GM19452 (cell line): ENCODE data around the gene TRAPPC2.
"Not testable (repeated sequence)": the region's sequence is repeated elsewhere in the genome, so short reads cannot be mapped to it uniquely, and the experiment has no call there.

Experiments used
- ATAC-seq: cut with Tn5 transposase; IDR thresholded peaks from one replicate; pipeline ENCODE4 v1.9.1; 2021; ENCODE audit not compliant: unreplicated experiment

TRAPPC2 gene

DNA sequence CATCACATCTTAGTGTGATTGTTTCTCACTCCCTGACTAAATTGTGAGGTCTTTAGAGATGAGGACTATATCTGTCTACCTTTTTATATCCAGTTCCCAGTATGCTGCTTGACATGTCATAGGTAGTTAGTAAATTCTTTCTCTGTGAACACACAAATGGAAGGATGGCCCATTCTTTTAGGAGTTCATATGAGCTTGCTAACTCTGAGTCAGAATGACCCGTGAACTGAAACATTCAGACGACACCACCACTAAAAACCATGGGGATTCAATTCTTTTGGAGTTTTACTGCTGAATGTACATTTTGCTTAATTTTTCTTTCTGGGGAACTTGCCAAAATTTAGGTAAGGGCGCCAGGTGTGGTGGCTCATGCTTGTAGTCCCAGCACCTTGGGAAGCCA lies 14.1 kb upstream of the TRAPPC2 start:
- ATAC-seq = no peak

DNA sequence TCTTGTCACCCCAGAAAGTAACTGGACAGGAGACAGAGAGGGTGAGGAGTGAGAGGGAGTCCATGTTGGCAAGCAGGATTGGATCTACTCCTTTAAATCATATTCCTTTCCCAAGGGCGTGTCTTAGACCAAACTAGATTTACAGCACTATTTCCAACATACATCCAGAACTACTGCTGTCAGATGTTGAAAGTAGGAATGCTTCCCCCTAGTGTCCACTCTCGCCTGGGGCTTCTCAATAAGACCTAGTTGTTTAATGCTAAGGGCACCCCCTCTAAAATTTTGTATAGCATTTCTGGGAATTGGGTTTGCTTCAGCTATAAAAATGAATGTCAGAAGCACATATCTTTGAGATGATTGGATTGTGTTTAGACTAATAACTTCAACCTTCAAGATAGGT lies 13.4 kb upstream of the TRAPPC2 start:
- ATAC-seq = no peak

DNA sequence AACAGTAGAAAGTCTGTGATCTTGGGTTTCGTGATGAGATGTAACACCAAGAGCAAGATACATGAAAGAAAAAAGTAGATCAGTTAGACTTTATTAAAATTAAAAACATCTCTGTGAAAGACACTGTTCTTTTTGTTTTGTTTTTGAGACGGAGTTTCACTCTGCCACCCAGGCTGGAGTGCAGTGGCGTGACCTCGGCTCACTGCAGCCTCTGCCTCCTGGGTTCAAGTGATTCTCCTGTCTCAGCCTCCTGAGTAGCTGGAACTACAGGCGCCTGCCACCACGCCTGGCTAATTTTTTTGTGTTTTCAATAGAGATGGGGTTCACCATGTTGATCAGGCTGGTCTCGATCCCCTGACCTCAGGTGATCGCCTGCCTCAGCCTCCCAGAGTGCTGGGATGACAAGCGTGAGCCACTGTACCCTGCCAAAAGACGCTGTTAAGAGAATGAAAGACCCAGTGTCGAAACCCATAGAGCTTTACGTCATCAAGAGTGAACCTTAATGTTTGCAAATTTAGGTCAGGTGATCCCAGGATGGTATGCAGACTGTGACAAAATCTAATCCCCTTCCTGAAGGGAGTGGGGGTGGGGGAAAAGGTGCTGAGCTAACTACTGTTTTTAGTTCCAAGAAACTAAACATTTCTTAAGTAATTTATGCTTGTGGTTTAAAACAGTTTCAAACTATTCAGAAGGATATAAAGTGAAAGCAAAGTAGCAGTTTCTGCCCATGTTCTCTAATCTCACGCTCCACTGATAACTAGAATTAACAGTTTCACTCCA lies 8.2 kb upstream of the TRAPPC2 start:
- peak; percentile 93 for ATAC-seq

DNA sequence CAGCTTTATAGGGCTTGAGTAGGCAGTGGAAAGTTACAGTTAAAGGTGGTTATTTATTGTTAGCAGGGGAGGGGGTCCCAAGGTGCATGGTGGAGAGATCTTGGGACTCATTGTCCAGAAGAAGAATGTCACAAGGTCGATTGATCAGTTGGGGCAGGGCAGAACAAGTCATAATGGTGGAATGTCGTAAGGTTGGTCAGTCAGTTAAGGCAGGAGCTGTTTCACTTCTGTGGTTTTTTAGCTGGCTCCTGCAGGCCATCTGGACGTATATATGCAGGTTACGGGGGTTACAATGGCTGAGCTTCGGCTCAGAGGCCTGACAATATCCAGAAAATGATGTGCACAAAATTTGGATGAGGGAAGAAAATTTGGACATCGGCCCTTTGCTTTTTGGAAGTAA lies 7.3 kb upstream of the TRAPPC2 start:
- no peak for ATAC-seq

DNA sequence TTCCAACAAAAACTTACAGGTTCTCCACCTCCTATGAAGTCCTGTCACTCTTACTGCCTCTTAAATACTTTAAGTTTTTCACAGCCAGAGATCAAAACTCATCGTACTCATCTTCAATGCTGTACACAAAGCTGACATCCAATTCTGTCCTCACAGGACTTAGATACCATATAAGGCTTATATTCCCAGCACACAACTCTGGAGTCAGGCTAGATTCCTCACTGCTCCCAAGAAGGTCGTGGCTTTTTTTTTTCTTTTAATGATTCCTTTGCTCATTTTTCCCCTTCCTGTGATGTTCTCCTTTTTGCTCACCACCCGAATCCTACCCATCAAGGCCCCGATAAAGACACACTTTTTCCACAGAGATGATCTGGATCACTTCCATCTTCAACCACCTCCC lies 914 bp downstream of the TRAPPC2 start:
- ATAC-seq = no peak

DNA sequence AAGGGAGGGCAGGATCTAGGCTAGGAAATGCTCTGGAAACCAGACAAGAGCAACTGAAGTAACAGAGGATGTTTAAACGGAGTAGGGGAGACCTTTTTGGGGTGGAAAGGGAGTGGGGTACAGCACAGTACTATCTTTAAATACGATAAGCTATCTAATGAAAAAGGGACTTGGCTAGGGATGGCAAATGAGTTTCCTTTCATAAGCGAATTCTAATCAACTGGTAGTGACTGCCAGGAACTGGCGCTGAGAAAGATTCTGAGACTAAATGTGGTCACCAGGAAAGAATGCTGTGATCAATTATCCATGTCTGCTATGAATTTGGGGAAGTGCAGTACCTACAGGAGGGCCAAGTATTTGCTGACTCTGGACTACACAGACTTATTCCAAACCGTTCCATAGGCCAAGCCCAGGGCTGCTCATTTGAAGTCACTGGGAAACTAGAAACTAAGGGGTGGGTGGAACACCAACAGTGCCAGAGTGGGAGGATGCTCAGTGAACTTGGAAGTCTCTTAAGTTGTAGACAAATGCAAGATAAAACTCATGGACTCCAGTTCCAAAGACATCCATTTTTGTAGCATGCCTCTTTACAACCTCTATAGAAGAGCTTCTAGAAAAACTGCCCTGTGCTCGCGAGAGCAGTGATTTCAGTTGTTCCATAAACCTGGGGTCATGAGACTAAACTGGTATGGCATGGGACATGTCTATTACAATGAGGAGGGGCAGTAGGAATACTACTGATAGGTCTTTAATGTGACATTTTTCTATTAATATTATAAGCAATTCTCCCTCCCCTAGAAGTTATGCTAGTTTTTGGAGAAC lies 2.0 kb downstream of the TRAPPC2 start:
- no peak for ATAC-seq

DNA sequence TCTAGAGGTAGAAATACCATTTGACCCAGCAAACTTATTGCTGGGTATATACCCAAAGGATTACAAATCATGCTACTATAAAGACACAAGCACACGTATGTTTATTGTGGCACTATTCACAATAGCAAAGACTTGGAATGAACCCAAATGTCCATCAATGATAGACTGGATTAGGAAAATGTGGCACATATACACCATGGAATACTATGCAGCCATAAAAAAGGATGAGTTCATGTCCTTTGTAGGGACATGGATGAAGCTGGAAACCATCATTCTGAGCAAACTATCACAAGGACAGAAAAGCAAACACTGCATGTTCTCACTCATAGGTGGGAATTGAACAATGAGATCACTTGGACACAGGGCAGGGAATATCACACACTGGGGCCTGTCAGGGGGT lies 3.9 kb downstream of the TRAPPC2 start:
- ATAC-seq = not testable (repeated sequence)

DNA sequence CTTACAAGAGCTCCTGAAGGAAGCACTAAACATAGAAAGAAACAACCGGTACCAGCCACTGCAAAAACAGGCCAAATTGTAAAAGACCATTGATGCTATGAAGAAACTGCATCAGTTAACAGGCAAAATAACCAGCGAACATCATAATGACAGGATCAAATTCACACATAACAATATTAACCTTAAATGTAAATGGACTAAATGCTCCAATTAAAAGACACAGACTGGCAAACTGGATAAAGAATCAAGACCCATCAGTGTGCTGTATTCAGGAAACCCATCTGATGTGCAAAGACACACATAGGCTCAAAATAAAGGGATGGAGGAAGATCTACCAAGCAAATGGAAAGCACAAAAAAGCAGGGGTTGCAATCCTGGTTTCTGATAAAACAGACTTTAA lies 7.8 kb downstream of the TRAPPC2 start:
- not testable (repeated sequence) for ATAC-seq

DNA sequence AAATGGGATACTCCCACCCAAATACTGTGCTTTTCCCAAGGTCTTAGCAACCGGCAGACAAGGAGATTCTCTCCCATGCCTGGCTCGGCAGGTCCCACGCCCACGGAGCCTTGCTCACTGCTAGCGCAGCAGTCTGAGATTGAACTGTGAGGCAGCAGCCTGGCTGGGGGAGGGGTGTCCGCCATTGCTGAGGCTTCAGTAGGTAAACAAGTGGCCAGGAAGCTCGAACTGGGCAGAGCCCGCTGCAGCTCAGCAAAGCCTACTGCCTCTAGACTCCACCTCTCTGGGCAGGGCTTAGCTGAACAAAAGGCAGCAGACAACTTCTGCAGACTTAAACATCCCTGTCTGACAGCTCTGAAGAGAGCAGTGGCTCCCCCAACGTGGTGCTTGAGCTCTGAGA lies 9.5 kb downstream of the TRAPPC2 start:
- not testable (repeated sequence) for ATAC-seq

DNA sequence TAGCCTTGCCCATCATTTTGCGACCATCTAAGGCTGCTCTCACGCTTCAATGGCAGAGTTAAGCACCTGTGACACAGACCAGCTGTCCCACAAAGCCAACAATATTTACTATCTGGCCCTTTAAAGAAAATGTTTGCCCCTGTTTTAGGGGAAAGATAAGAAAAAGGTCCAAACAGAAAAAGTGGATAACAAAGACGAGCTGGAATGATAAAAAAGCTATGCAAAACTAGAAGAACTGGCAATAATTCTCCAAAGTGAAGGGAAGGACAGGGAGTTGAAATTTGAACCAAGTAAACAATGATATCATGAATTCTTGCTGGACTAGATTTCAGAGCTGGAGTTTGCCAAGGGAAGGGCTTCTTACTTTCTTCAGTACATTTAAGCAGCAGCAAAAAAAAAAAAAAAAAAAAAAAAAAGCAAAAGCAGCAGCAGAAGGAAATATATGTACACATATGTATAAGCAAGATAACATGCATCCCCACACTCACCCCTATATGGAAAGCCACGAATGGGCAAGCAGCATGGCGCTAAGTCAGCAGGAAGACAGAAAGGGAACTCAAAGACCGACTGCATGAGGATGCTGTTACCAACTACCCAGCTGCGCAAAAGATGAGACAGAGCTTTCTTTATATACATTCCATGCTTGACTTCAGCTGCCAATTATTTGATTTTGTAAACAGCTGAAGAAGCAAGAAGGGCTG lies 12.5 kb downstream of the TRAPPC2 start:
- ATAC-seq = no peak

DNA sequence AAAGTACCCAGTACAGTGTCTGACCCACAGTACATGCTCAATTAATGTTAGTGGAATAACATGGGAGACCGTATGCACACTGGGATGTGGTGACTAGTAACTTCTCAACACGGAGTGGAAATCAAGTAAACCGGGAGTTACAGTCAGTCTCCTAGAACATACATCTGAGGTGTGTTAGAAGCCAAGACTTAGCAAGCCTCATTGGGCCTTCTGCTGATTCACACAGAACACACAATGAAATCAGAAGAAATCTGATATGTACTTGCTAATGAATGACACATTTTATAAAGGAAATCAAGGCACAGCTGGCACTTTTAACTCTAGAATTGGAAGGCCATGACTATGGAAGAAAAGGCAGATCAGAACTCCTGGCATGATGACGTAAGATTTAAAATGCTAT lies 13.0 kb downstream of the TRAPPC2 start:
- ATAC-seq = no peak

DNA sequence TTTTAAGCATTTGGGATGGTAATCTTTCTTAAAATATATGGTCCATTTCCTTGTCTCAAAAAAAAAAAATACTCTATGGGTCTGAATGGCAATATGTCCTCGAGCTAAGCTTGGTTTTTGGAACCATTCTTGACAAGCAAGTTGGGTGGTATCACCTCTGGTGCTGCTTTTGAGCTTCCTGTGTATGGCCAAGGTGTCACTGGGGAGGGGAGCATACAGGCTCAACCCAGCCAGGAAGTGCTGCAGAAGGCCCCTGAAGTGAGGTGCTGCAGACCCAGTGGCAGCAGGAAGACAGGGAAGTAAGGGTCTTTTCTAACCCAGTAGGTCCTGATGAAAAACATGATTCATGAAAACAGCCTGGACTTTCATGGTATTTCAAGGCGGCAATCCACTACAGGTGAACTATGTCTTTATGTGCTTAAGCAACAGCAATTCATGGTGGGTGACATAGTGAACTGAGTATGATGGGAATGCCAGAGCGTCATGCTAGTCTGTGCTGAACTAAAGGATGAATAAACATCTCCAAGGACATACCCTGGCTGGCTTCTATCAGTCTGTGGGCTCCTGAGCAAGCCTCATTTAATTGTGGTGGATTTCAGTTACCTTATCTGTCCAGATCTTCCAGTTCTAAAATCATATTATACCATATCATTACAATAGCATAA lies 15.1 kb downstream of the TRAPPC2 start:
- no peak for ATAC-seq

DNA sequence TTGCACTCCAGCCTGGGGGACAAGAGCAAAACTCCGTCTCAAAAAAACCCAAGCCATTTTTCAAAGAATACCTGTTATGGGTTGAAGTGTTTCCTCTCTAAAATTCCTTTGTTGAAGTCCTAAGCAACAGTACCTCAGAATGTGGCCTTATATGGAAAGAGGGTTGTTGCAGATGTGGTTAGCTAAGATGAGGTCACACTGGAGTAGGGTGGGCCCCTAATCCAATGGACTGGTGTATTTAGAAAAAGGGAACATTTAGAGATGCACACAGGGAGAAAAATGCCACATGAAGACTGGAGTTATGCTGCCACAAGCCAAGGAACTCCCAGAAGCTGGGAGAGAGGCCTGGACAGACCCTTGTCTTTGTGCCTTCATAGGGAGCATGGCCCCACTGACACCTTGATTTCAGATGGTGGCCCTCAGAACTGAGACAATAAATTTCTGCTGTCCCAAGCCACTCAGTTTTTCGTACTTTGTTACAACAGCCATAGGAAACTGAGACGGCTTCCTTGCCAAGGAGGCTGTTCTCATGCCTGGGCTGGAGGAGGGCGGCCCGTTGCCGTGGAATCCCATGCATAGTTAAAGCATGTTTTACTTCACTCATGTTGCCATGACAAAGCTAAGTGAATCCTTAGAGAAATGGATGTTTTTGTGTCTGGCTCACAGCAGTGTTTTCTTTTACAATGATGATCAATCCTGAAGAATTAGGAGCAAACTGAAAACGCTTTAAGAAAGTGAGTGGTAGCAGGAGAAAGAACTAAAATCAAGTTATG lies 16.5 kb downstream of the TRAPPC2 start:
- no peak for ATAC-seq

DNA sequence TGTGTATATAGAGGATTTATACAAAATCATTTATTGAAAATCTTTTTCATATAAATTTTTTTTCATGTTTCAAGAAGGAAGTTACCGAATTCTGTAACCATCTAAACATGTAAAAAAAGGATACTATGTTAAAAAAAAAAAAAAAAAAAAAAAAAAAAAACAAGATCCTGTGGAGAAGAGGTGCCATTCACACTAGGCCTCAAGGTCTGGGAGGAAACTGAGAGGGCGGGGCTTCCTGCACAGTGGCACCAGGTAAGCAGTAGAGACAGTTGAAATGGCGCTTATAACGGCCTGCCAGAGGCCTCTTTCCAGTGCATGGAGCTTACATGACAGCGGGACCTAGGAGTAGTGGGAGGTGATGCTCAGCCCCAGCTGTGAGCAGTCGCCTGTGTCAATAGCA lies 17.5 kb downstream of the TRAPPC2 start:
- ATAC-seq = no peak

DNA sequence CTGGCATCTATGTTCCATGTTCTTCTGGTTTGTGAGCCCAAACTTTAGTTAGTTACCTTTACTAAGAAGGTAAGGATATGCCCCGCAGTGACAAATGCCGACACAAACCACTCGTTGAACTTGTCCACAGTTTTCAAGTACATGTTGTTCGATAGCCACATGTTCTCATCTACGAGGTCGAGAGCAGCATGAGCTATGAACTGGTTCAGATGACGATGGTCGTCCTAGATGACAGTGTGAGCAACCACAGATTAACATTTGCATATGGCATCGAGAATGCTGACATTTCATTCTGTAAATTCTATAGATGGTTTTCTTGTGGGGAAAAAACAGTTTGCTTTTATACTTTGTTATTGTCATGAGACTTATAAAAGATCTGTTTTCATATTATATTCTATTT lies 18.0 kb downstream of the TRAPPC2 start:
- ATAC-seq = no peak

DNA sequence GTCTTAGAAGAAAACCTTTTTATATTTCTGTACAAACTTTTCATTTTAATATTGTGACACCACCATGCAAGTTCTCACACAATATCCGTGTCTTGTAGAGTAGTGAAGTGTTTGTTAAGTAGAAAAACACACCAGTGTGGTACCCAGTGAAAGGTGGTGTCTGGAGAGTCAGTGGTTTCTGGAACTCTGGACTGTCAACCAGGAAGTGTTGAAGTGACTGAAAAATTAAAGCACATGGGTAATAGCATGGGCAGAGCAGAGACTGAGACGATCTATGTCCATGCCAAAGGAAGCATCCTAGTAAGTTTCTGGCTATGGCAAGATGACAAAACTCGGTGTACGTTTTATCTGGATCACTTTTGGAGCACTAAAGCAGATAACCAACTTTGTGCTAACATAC lies 23.3 kb downstream of the TRAPPC2 start:
- ATAC-seq = no peak

DNA sequence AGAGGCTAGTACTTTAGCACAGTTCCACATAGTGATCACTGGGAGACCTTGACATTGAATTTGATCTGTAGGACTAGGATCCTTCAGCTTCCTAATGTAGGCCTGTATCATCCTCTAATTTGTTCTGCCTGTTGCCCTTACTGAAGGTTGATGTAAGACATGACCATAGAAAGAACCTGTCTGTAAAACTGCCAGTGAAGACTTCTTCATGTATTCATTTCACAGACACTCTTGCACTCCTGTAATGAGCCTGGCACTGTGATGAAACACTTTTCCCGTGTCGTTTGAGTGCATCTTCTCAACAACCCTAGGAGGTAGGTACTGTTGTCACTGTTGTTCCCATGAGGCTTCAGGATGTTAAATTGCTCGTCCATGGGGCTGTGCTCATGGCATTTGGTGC lies 30.8 kb downstream of the TRAPPC2 start:
- no peak for ATAC-seq

DNA sequence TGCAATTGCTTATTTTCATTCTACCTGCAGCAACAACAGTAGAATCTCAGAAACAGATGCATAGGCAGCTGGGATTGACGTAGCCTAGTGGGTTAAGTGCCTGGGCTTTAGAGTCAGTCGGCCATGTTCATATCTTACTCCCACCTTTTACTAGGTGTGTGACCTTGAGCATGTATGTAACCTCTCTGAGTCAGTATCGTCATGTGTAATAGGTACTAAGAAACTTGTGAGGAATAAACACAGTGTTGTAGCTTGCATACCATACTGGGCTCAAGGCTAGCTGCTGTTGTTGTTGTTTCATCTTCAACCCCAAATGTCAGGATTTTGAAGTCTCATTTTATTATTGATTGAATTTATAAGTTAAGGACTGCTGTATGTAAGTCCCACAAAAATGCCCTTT lies 31.3 kb downstream of the TRAPPC2 start:
- ATAC-seq = no peak

DNA sequence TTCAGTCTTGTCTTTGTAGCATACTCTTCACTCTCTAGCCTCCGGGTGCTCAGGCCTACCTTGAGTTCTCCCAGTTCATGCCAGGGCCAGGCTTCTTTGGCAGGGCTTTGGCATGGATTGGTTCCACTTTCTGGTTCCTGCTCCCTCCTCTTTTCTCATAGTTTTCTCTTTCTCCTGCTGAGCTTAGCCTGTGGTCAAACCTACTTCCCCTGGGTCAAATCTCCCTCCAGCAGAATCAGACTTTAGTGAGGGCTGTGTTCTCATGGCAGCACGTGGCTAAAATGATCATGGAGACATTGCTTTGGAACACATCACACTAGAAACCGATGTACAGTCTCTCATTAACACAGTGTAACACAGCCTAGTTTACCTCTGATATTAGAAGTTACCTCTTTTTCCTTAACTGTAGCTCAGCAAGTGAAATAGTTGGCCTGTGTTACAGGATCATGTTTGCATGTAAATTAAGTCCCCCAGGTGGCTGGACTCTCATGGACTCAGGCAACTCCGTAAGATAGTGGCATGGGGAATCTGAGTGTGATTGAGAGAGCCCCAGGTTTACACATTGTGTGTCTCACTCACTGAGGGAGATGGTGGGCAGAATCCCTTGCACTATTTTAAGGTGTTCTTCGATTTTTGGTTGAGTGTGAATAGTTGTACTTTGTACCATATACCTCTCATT lies 32.2 kb downstream of the TRAPPC2 start:
- no peak for ATAC-seq

DNA sequence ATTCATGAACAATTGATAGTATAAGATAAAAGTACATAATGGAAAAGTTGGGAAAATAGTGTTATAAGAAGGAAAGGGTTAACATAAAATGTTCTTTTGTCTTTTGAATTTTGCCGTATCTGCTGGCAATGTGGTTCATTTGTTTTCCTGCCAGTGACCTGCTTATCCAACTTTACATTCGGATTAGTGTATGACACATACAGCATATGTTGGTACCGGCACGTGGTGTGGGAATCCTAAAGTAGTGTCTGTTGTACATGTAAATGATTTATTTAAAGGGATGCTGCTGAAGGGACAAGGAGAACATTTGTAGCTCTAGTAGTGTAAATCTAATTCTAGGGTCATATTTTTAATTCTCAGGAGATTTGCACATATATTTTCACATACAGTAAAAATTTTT lies 34.0 kb downstream of the TRAPPC2 start:
- ATAC-seq = no peak
